ENCODE data around the gene PYURF. TPM values are rescaled to one million over a fixed set of nuclear protein-coding genes. Genes with fewer than 3 reads are reported as not detected.

Gene PYURF, protein sequence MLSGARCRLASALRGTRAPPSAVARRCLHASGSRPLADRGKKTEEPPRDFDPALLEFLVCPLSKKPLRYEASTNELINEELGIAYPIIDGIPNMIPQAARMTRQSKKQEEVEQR
- total RNA-seq (2014; rRNA removed; shearing (Covaris generic)): 78.9 and 86.0 TPM in 2 replicates

DNA sequence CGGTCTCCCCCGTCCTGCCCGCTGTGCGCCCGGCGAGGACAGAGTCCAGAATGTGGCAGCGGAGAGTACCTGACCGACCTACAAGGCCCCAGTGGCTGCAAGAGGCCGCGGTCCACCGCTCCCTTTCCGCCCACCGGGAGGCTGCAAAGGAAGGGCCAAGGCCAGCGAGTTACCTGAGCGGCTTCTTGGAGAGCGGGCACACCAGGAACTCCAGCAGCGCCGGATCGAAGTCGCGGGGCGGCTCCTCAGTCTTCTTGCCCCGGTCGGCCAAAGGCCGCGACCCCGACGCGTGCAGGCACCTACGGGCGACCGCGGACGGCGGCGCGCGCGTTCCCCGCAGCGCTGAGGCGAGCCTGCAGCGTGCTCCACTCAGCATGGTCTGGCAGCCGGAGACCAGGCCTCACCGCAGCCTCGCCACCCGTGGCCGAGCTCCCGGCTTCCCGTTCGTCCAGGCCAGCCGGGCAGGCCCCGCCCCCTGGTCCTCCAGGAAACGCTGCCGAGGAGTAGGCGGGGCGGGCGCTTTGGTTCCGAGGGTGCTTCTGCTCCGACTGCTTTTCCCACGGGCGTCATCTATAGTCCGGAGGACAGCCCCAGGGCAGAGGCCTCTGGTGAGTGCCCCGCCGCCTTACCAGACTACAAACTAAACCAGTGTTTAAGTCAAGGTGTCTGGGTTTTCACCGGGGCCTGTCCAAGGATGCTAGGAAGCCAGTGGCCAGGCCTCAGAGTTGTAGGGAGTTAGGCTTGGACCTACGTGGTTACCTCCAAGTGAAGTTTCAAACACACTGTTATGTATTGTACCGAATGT, at the start of gene PYURF:
Gene PYURF (minus strand): TSS at position 452 of the 805 bp plus-strand sequence. CDS start 76 bp downstream, at position 376.
- DNase-seq (ENCODE audit: low spot score): peak; percentile 95

DNA sequence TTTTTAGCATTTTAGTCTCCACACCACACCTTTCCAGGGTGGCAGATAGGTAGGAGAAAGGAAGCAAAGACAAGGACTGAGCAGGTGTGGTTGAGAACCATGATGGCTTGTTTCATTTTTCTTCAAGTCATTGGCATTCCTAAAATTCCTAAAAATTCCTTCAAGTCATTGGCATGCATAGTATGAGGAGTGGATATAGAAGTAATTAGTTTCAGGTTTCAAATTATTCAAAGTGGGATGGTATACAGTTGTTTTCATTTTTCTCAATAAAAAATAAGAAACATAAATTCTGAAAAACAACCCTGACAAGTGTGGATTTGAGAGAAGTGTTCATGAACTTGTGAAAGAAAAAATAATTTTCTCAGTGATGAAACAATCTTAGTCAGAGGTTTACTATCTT, 46.4 kb upstream of the PYURF start:
- DNase-seq (ENCODE audit: low spot score): no peak

DNA sequence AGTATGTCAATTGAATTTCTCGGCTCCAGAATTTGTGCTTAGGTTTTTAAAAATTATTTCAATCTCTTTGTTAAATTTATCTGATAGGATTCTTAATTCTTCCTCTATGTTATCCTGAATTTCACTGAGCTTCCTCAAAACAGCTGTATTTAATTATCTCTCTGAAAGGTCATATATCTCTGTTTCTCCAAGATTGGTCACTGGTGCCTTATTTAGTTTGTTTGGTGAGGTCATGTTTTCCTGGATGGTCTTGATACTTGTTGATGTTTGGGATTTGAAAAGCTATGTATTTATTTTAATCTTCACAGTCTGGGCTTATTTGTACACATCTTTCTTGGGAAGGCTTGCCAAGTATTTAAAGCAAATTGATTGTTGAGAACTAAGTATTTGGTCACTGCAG, 44.0 kb upstream of the PYURF start:
- no peak for DNase-seq (ENCODE audit: low spot score)

DNA sequence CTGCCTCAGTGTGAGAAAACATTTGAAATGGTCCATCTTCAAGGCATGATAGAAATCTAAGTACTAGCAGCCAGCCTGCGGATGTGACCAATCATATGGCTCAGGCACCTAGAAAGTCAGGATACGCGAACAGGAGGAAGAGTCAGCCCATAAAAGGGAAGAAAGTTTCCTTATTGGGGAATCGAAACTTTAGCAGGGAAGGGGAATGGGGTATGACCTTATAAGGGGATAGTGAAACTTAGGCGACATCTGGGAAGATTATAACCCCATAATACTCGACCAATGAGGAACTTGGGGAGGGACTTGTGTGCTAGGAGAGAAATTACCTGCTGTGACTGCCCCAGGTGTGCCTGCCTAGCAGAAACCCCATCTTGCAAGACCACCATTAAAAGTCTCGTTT, 26.2 kb upstream of the PYURF start:
- DNase-seq (ENCODE audit: low spot score): no peak

DNA sequence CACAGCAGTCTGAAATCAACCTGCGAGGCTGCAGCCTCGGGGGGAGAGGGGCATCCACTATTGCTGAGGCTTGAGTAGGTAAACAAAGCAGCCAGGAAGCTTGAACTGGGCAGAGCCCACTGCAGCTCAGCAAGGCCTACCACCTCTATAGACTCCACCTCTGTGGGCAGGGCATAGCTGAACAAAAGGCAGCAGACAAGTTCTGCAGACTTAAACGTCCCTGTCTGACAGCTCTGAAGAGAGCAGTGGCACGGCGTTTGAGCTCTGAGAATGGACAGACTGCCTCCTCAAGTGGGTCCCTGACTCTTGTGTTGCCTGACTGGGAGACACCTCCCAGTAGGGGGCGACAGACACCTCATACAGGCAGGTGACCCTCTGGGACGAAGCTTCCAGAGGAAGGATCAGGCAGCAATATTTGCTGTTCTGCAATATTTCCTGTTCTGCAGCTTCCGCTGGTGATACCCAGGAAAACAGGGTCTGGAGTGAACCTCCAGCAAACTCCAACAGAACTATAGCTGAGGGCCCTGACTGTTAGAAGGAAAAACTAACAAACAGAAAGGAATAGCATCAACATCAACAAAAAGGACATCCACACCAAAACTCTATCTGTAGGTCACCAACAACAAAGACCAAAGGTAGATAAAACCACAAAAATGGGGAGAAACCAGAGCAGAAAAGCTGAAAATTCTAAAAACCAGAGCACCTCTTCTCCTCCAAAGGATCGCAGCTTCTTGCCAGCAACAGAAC, 15.9 kb upstream of the PYURF start:
- DNase-seq (ENCODE audit: low spot score): peak; percentile 59

DNA sequence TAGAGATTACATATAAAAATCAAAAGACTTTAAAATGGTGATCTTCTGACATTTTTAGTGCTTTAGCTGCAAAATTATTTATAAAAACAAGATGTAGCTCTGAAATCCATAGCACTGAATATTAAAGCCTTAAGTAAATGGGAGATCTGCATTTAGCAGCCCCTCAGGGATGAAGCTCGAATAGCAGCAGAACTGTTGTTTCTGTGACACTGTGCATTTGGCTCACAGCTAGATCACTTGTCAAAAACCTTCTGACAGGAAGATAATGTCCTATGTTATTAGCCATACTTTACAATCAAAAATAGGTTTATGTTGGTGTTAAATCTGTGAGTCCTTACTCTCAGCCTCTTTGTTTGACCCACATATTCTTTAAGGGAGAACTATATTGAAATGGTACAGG, 14.1 kb upstream of the PYURF start:
- no peak for DNase-seq (ENCODE audit: low spot score)

DNA sequence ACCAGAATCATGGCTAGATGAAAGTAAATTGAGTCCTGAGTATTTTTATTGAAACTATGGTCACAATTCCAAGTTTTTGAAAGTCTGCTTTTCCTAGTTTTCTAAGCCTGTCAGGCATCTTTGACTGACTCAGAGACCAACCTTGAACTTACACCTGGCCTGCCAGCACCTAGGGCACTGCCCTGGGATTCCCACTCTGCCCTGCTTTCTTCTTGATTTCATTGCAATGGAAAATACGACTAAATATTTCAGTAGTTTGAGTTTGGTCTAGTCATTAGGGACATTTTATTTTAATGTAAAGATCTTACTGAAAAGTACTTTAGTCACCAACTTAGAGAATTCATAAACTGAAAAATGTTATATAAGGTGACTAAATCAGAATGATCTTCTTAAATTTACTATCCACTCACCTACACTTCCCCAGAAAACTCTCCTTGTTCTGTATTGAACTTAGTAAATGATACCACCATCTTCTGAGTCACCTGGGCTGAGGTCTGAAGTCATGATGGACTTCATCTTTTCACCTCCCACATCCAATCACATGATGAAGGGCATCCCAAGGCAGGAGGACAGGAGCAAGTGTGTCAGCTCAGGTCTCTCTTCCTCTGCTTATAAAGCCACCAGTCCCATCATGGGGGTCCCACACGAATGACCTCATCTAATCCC, 11.6 kb upstream of the PYURF start:
- DNase-seq (ENCODE audit: low spot score): no peak

DNA sequence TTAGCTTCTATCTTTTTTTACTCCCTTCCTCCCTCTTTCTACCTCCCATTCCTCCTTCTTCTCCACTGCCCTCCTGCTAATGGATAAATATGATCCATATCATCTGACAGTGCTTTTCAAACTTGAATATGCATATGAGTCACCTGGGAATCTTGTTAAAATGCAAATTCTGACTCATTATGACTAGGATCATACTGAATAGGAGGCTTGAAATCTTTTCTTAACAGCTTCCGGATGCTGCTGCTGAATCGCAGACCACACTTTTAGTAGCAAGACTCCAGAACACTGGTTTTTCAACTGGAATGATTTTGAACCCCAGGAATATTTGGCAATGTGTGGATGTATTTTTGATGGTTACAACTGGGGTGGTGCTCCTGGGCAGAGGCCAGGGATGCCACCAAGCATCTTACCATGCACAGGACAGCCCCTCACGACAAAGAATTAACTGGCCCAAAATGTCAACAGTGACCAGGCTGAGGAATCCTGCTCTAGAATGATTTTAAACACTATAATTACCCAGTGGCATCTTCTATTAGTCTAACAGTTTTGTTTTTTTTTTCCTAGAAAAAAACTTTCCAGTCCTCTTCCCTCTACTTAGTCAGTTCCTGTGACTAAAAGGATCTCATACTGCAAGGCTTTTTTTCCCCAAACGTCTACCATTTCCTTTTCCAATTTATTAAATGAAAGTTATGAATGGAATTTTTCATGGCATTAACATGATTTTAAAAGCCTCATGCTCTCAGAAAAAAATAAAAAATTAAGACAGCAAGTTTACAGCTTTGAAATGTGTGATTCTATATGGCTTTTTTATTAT, 10.6 kb upstream of the PYURF start:
- DNase-seq (ENCODE audit: low spot score): no peak

DNA sequence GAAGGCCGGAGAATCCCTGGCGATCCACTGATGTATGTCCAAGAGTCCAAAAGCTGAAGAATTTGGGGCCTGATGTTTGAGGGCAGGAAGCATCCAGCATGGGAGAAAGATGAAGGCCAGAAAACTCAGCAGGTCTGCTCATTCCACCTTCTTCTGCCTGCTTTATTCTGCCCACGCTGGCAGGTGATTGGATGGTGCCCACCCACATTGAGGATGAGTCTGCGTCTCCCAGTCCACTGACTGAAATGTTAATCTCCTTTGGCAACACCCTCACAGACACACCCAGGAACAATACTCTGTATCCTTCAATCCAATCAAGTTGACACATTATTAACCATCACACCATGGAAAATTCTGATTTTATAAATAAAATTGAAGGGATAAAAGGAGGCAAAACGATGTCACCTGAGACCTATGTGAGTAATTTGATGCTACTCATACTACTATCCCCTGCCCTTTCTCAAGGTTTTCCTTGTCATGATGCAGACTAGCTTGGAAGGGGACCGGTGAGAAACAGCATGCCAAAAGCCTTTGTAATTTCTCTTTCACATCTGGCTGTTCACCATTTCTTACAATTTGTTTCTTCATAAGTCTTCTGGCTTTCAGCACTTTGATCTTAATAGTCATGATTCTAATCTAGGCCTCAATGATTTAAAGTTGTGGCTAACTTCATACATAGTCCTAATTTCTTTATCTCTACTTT, 9.7 kb upstream of the PYURF start:
- DNase-seq (ENCODE audit: low spot score): no peak

DNA sequence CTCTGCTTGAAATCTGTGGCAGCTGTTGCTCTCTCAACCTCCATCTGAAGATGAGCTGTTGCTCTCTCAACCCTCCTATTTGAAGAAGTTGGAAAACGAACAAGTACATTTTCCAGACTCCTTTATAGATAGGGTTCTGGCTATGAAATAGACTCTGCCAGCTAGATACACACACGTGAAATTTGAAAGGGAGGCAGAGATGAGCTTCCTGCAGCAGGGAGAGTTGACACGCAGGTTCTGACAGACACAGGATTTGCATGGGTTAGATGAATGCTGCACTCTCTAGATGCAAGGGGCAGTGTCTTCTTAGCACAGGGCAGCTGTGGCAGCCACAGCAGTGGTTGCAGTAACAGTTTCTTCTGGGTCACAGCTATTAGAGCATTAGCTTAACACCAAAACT, 8.0 kb upstream of the PYURF start:
- no peak for DNase-seq (ENCODE audit: low spot score)

DNA sequence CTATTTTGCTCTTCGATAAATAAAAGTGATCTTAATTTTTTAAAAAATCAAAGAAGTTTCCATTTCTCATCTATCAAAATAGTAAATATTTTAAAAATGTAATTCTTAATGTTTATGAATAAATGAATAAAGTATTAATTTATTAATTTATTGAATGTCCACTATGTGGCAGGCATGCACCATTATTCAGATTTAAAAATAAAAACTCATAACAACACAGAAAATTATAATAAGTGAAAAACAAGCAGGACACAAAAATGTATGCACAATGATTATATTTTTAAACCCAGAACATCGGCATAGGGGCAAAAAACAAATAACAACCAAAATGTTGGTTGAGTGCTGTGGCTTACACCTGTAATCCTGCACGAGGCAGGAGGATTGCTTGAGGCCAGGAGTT, 5.3 kb upstream of the PYURF start:
- no peak for DNase-seq (ENCODE audit: low spot score)

DNA sequence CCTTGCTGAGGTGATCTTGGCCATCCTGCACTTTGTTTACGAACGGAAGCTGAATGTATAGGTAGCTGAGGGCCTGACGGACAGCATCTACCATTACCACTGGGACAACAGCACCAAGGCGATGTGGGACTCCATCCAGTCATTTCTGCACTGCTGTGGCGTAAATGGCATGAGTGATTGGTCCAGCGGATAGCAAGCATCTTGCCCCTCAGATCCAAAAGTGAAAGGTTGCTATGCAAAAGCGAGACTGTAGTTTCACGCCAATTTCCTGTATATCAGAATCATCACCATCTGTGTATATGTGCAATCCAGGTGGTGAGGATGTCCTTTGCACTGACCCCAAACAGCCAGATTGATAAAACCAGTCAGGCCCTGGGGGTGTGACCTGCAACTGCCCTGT, 4.2 kb upstream of the PYURF start:
- no peak for DNase-seq (ENCODE audit: low spot score)

DNA sequence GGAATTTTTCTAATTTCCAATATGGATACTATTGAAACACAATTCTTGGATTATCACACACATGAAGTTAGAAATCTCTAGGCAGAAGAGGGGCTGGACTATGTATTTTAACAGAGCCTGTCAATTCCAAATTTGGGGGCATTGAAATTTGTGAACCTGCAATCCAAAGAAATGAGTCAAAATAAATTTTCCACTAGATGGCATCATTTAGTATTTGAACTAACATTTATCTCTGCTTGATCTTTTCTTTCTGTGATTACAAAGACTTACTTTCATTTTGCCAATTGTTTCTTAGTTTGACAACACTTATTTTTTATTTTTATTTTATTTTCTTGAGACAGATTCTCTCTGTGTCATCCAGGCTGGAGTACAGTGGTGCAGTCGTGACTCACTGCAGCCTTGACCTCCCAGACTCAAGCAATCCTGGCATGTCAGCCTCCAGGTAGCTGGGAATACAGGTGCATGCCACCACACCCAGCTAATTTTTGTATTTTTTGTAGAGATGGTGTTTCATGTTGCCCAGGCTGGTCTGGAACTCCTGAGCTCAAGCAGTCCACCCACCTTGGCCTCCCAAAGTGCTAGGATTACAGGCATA, 2.7 kb upstream of the PYURF start:
- DNase-seq (ENCODE audit: low spot score): no peak

DNA sequence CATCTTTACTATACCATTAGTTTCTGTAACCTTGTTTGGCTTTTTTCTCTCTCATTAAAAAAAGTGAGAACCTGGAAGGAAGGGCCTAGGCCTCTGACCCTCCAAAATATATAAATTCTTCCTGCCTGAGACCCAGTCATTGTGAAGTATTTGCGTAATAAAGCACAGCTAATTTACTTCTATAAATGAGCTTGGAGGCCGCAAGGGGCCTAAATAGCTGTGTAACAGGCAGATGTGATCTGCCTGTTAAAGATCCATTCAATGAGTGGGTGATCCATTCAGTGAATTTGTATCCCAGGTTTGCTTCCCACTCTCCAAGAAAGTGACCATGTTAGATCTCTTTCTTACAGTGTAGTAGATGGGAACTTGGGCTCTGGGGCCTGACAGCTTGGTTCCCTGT, 595 bp upstream of the PYURF start:
- no peak for DNase-seq (ENCODE audit: low spot score)

DNA sequence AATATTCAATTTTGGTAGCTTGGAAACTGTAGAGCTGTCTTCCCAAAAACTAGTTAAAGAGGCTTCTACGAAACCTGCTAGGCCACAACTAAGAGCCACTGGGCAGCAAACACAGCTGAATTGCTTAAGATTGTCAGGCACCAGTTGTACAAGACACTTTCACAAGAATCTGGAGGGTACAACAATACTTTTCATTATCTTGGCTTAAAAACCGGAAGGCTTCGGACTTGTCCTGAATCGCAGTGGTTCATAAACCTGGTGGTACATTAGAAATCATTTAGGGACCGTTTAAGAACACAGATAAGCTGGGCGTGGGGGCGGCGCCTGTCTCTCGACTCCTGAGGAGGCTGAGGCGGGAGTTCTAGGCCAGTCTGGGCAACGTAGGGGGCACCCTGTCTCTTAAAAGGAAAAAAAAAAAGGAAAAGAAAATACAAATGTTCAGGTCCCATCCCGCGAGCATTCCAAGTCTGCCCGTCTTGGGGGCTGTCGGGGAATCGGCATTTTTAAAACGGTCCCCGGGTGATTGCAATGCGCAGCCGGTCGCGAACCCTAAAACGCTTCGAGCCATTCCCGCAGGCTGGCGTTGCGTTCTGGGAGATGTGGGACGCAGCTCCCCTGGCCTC, 763 bp downstream of the PYURF start:
- peak; percentile 41 for DNase-seq (ENCODE audit: low spot score)

DNA sequence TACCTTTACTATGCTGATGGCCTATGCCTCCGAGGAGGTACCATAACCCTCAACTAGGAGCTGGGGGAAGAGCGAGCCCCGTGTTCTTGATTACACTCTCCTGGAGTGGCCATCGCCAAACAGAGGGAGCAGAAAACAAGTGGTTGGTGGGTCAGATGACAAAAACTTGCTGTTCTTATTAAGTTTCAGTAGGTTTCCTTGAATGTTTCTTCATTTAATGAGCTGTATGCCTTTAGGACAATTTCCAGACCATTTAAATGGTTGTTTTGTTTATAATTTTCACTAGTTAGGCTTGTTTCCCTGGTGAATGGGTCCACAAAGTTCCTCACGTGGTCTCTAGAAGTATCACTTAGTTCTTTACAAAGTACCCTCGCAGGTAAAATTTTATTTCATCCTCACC, 4.7 kb downstream of the PYURF start:
- DNase-seq (ENCODE audit: low spot score): no peak

DNA sequence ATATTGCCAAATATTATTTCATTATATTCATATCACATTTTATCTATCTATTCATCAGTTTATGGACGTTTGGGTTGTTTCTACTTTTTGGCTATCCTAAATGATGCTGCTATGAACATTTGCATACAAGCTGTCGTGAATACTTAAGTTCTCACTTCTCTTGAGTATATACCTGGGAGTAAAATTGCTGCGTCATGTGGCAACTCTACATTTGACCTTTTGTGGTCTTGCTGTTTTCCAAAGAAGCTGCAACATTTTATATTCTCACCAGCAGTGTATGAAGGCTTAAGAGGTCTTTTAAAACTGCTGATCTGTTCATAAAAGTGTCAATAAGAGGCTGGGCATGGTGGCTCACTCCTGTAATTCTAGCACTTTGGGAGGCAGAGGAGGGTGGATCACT, 5.8 kb downstream of the PYURF start:
- no peak for DNase-seq (ENCODE audit: low spot score)

DNA sequence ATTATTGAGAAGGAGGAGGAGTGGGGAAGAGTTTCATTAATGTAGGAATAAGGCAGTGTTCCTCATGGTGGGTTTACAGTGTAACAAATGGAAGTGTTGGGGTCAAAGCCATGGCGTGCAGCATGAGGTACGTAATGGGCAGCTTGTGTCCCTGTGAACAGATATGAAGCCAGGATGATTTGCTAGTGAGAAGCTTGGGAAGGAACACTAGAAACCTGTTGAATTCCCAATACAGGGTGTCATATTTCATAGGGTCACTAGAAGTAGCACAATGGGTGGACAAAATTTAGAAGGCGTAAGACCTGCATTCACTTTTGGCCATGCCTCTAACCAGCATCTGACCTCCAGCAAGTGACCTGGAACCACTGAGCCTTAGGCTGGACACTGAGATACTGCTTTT, 6.8 kb downstream of the PYURF start:
- DNase-seq (ENCODE audit: low spot score): no peak

DNA sequence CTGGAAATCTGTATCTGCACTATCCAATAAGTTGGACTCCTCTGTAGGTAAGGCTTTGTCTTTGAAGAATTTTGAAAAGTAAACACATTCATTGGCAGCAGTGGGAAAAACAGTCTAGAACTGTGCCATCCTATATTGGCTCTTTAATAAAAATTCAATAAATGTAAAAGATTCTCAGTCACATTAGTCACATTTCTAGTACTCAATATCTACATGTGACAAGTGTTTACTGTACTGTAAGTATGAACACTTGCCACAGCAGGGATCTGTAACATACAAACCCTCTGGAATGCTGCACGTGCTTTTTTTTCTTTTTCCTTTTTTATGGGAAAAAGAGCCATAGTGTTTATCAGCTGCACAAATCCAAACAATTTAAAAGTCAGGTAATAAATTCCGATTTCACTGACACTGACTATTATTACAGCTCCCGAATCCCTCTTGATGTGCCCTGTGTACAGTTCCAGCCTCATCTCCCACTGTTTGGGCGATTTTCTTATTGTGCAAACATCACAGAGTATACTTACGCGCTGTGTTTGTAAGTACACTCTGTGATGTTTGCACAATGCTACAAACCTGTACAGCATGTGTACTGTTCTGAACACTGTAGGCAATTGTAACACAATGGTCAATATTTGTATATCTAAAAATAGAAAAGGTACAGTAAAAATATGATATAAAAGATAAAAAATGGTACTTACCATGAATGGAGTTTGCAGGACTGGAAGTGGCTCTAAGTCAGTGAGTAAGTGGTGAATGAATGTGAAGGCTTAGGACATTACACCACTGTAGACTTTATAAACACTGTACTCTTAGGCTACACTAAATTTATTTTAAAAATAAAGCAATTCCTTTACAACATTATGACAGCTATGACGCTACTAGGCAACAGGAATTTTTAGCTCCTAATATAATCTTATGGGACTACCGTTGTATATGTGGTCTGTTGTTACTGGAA, 8.7 kb downstream of the PYURF start:
- DNase-seq (ENCODE audit: low spot score): no peak

Data from HT-29 (cell line).